ENCODE results near the gene S1PR4. TPM values are rescaled to one million over a fixed set of nuclear protein-coding genes. Genes with fewer than 3 reads are reported as not detected.

S1PR4 gene
- total RNA-seq, 2 donors from 2014 or later, result not detected

GRCh38 chr19:3192684-3193083, 14.1 kb downstream of the S1PR4 start:
- 91 to 98% methylated on average over 13 to 14 of the region's 14 CpGs for WGBS, 2 experiments (ENCODE audit: insufficient coverage in 1 of 2, insufficient read length in 1 of 2)
- H3K9me3 Mint-ChIP-seq, result no peaks in the 10 kb centered on the region

GRCh38 chr19:3193256-3194105, 14.9 kb downstream of the S1PR4 start:
- no peak overlapping the region for H3K27ac Mint-ChIP-seq
- Histone ChIP-seq H3K27ac (ENCODE audit: low read depth, low read length) (no peak overlapping the region), H3K4me3 (ENCODE audit: low read length) (no peak overlapping the region), H3K4me1 (ENCODE audit: control insufficient read depth, insufficient read depth, low read length) (no peaks in the 10 kb centered on the region), H3K9ac (ENCODE audit: extremely low read depth, low read length, poor library complexity, severe bottlenecking) (no peak overlapping the region), H3K27me3 (ENCODE audit: control insufficient read depth, insufficient read depth, low read length, poor library complexity, severe bottlenecking) (no peaks in the 10 kb centered on the region), H3K9me3 (ENCODE audit: control insufficient read depth, low read length) (no peaks in the 10 kb centered on the region), H3K36me3 (ENCODE audit: control insufficient read depth, insufficient read depth, low read length) (peaks cover 12% of the 10 kb centered on the region)
- H3K27me3 Mint-ChIP-seq (ENCODE audit: insufficient read depth), result no peaks in the 10 kb centered on the region
- H3K36me3 Mint-ChIP-seq (ENCODE audit: low read depth), result peaks cover 27% of the 10 kb centered on the region
- H3K4me1 Mint-ChIP-seq, result no peaks in the 10 kb centered on the region
- TF ChIP-seq, protein P1, sequence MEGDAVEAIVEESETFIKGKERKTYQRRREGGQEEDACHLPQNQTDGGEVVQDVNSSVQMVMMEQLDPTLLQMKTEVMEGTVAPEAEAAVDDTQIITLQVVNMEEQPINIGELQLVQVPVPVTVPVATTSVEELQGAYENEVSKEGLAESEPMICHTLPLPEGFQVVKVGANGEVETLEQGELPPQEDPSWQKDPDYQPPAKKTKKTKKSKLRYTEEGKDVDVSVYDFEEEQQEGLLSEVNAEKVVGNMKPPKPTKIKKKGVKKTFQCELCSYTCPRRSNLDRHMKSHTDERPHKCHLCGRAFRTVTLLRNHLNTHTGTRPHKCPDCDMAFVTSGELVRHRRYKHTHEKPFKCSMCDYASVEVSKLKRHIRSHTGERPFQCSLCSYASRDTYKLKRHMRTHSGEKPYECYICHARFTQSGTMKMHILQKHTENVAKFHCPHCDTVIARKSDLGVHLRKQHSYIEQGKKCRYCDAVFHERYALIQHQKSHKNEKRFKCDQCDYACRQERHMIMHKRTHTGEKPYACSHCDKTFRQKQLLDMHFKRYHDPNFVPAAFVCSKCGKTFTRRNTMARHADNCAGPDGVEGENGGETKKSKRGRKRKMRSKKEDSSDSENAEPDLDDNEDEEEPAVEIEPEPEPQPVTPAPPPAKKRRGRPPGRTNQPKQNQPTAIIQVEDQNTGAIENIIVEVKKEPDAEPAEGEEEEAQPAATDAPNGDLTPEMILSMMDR (conservative IDR thresholded peaks at IDR 0.05), result no peak
- no peak overlapping the region for H3K4me3 Mint-ChIP-seq
- 95 to 99% methylated on average over 27 to 40 of the region's 40 CpGs for WGBS, 2 experiments (ENCODE audit: insufficient coverage in 1 of 2, insufficient read length in 1 of 2)
- no peaks in the 10 kb centered on the region for H3K9me3 Mint-ChIP-seq
- no peak for DNase-seq

More at GRCh38 chr19:3192684-3193083, 14.1 kb downstream of the S1PR4 start:
- Mint-ChIP-seq H3K4me3 (no peak overlapping the region), H3K27ac (no peak overlapping the region), H3K27me3 (ENCODE audit: insufficient read depth) (no peaks in the 10 kb centered on the region), H3K36me3 (ENCODE audit: low read depth) (peaks cover 31% of the 10 kb centered on the region), H3K4me1 (no peaks in the 10 kb centered on the region)
- no peak for DNase-seq
- Histone ChIP-seq H3K9me3 (ENCODE audit: control insufficient read depth, low read length) (no peaks in the 10 kb centered on the region), H3K36me3 (ENCODE audit: control insufficient read depth, insufficient read depth, low read length) (peaks cover 12% of the 10 kb centered on the region), H3K27me3 (ENCODE audit: control insufficient read depth, insufficient read depth, low read length, poor library complexity, severe bottlenecking) (no peaks in the 10 kb centered on the region), H3K4me1 (ENCODE audit: control insufficient read depth, insufficient read depth, low read length) (no peaks in the 10 kb centered on the region), H3K27ac (ENCODE audit: low read depth, low read length) (no peak overlapping the region), H3K4me3 (ENCODE audit: low read length) (no peak overlapping the region), H3K9ac (ENCODE audit: extremely low read depth, low read length, poor library complexity, severe bottlenecking) (no peak overlapping the region)
- TF ChIP-seq, protein P1 (conservative IDR thresholded peaks at IDR 0.05), result no peak

DNA sequence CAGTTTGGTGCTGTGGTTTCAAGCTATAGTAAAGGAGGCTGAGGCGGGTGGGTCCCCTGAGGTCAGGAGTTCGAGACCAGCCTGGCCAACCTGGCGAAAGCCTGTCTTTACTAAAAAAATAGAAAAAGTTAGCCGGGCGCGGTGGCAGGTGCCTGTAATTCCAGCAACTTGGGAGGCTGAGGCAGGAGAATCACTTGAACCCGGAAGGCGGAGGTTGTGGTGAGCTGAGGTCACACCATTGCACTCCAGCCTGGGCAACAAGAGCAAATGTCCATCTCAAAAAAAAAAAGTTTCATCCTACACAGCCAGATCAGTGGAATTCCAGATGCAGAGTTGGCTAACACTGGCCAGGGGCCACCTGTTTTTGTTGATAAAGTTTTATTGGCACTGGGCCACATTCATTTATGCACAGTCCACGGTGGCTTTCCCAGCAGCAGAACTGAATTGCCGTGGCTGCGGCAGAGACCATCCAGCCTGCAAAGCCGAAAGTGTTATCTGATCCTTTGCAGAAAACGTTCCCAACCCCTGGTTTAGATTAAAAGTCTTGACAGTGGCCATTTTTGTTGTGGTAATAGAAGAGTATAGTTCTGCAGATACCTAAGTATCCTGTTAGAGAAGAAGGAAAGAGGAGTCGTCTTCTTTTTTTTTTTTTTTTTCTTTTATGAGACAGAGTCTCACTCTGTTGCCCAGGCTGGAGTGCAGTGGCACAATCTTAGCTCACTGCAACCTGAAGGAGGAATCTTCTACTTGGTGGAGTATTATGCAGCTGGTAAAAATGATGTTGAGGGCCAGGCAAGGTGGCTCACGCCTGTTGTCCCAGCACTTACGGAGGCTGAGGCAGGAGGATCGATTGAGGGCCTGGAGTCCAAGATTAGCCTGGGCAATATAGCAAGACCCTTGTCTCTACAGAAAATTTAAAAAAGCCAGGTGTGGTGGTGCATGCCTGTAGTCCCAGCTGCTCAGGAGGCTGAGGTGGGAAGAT, 15.8 kb downstream of the S1PR4 start:
- H3K9me3 Mint-ChIP-seq, result no peaks in the 10 kb centered on the region
- Histone ChIP-seq H3K9ac (ENCODE audit: extremely low read depth, low read length, poor library complexity, severe bottlenecking) (no peak overlapping the region), H3K4me3 (ENCODE audit: low read length) (no peak overlapping the region), H3K27ac (ENCODE audit: low read depth, low read length) (no peak overlapping the region), H3K4me1 (ENCODE audit: control insufficient read depth, insufficient read depth, low read length) (no peaks in the 10 kb centered on the region), H3K27me3 (ENCODE audit: control insufficient read depth, insufficient read depth, low read length, poor library complexity, severe bottlenecking) (no peaks in the 10 kb centered on the region), H3K9me3 (ENCODE audit: control insufficient read depth, low read length) (no peaks in the 10 kb centered on the region), H3K36me3 (ENCODE audit: control insufficient read depth, insufficient read depth, low read length) (peaks cover 8% of the 10 kb centered on the region)
- DNase-seq, result no peak
- H3K4me1 Mint-ChIP-seq, result no peaks in the 10 kb centered on the region
- H3K36me3 Mint-ChIP-seq (ENCODE audit: low read depth), result peaks cover 24% of the 10 kb centered on the region
- H3K27ac Mint-ChIP-seq, result no peak overlapping the region
- no peaks in the 10 kb centered on the region for H3K27me3 Mint-ChIP-seq (ENCODE audit: insufficient read depth)
- H3K4me3 Mint-ChIP-seq, result no peak overlapping the region
- WGBS, 2 experiments (ENCODE audit: insufficient coverage in 1 of 2, insufficient read length in 1 of 2), result 89% methylated on average over 11 to 17 of the region's 17 CpGs
- TF ChIP-seq, protein P1 (conservative IDR thresholded peaks at IDR 0.05), result no peak

All from endodermal cell (in vitro differentiated cells).